OCI-LY3 (cell line): Measurements from ENCODE around the gene ESPN.
"Not testable (repeated sequence)": the region's sequence is repeated elsewhere in the genome, so short reads cannot be mapped to it uniquely, and the experiment has no call there.

Source experiments
- H2AFZ ChIP-seq: fragments of 200-600, 300-600 bp; shearing (Covaris generic); 2 replicates; pipeline ENCODE4 v1.6.0; 2014; ENCODE audit warnings: antibody characterized with exemption, low read depth, low read length
- H3K27ac ChIP-seq: fragments of 200-600, 300-600 bp; sonication (generic); 2 replicates; pipeline ENCODE4 v1.5.1; 2014; ENCODE audit warnings: mild to moderate bottlenecking, low read length, moderate library complexity, mixed read lengths
- H3K27me3 ChIP-seq: fragments of 200-600, 300-600 bp; sonication (generic); 2 replicates; pipeline ENCODE4 v1.6.1; 2014; ENCODE audit warnings: low read depth, low read length, mixed read lengths
- H3K36me3 ChIP-seq: fragments of 200-600, 300-600 bp; sonication (generic); replicated peaks from 2 replicates; pipeline ENCODE3; 2014; ENCODE audit warnings: low read depth, low read length, mixed read lengths
- H3K4me1 ChIP-seq: fragments of 300-600, 200-600 bp; sonication (generic); 2 replicates; pipeline ENCODE4 v1.6.1; 2014; ENCODE audit warnings: low read length, mixed read lengths
- H3K4me2 ChIP-seq: fragments of 200-600, 300-600 bp; sonication (generic); 2 replicates; pipeline ENCODE4 v1.6.1; 2014; ENCODE audit warnings: low read length, mixed read lengths
- H3K4me3 ChIP-seq: fragments of 300-600, 200-600 bp; sonication (generic); 2 replicates; pipeline ENCODE4 v1.5.1; 2014; ENCODE audit warnings: antibody characterized with exemption, mild to moderate bottlenecking, low read length, moderate library complexity
- H3K79me2 ChIP-seq: fragments of 300-600, 200-600 bp; shearing (Covaris generic); 2 replicates; pipeline ENCODE4 v1.6.1; 2014; ENCODE audit warnings: mild to moderate bottlenecking, low read length, mixed read lengths
- H3K9ac ChIP-seq: fragments of 300-600, 200-600 bp; shearing (Covaris generic); 2 replicates; pipeline ENCODE4 v1.6.0; 2014; ENCODE audit warnings: mild to moderate bottlenecking, low read length, moderate library complexity
- H3K9me3 ChIP-seq: fragments of 200-600, 300-600 bp; shearing (Covaris generic); 2 replicates; pipeline ENCODE4 v1.6.1; 2014; ENCODE audit warnings: low read length, mixed read lengths; ENCODE audit not compliant: insufficient read depth
- H4K20me1 ChIP-seq: fragments of 200-600, 300-600 bp; sonication (generic); 2 replicates; pipeline ENCODE4 v1.6.1; 2016; ENCODE audit warnings: low read length, mixed read lengths; ENCODE audit not compliant: insufficient read depth
- EZH2phosphoT487 ChIP-seq: fragments of 200-600 bp; shearing (Covaris generic); IDR thresholded peaks from 2 replicates; pipeline ENCODE4 v1.6.1; 2018; ENCODE audit warnings: antibody characterized with exemption, mixed run types, low read depth
- TF ChIP-seq, protein P1 (sequence below): fragments of 200-600, 300-600 bp; sonication (generic); IDR thresholded peaks from 2 replicates; pipeline ENCODE4 v1.5.1; 2014; ENCODE audit warnings: antibody characterized with exemption, low read length, low read depth

ESPN gene

DNA sequence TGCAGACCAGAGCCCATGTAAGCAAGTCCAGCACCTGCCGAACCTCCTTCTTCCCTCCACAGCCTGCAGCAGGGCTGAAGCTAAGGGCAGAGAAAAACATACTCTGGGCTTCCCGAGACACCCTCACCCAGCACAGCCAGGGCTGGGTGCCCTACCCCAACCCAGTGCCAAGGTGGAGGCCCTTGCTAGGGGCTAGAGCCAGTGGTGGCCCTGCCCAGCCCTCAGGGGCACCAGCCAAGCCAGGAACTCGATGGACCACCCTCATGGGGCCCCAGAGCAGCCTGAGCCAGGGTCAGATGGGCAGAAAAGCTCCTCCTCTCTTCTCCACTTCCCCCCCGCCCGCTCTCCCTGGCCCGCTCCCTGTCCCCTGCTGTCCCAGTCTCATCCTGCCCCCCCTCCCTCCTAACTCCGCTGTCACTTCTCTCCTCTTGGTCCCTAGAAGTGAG, 25.5 kb downstream of the ESPN start:
- Histone ChIP-seq H3K27ac (no peak overlapping the region), H3K79me2 (no peaks in the 10 kb centered on the region), H3K27me3 (0 out of 2 replicates have a peak, but pooled peaks cover 3% of the 10 kb centered on the region), H3K9me3 (no peaks in the 10 kb centered on the region), H4K20me1 (no peaks in the 10 kb centered on the region), H3K36me3 (no peaks in the 10 kb centered on the region), H3K4me2 (no peak overlapping the region), H2AFZ (no peak overlapping the region), H3K4me1 (no peaks in the 10 kb centered on the region), H3K4me3 (no peak overlapping the region), H3K9ac (no peak overlapping the region)
- TF ChIP-seq, protein P1, sequence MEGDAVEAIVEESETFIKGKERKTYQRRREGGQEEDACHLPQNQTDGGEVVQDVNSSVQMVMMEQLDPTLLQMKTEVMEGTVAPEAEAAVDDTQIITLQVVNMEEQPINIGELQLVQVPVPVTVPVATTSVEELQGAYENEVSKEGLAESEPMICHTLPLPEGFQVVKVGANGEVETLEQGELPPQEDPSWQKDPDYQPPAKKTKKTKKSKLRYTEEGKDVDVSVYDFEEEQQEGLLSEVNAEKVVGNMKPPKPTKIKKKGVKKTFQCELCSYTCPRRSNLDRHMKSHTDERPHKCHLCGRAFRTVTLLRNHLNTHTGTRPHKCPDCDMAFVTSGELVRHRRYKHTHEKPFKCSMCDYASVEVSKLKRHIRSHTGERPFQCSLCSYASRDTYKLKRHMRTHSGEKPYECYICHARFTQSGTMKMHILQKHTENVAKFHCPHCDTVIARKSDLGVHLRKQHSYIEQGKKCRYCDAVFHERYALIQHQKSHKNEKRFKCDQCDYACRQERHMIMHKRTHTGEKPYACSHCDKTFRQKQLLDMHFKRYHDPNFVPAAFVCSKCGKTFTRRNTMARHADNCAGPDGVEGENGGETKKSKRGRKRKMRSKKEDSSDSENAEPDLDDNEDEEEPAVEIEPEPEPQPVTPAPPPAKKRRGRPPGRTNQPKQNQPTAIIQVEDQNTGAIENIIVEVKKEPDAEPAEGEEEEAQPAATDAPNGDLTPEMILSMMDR, result no peak
- TF ChIP-seq EZH2phosphoT487, result no peak

DNA sequence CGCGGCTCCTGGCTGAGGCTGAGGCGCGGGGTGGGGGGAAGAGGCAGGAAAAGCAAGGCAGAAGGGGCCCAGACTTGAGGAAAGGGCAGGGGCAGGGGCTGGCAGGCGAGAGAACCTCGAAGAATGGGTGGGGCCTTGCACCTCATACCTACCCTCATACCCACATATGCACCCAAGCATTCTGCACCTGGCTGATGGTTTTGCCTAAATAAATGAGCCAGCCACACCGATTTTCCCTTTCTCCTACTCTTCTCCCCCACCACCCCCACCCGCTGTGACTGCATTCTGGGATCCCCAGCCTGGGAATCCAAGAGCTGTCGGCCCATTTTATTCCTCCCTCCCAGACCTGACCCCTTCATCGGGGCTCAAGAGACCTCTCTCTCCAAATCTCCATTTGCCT, 25.9 kb downstream of the ESPN start:
- H3K27ac ChIP-seq, H3K27me3 ChIP-seq, H3K79me2 ChIP-seq, H2AFZ ChIP-seq, H3K4me2 ChIP-seq, H4K20me1 ChIP-seq, H3K36me3 ChIP-seq, H3K9ac ChIP-seq, H3K4me3 ChIP-seq, H3K4me1 ChIP-seq, H3K9me3 ChIP-seq: not testable (repeated sequence)

DNA sequence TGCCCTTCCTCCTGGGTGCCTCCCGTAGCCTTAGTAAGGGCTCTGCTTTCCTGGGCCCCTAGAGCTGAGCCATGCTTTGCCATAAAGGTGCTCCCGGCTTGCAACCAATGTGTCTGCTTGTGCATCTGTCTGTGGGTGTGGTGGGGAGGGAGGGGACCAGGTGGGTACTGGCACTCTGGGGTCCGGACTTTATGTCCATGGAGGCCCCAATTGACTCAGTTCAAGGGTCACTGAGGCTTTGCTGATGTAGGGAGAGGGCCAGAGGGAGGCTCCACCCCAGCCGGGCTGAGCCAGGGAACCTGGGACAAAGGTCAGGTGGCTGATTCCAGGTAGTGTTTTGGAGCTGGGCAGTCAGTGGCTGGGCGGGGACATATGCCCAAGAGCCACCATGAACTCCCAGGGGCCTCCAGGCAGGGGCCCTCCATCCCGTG, 26.4 kb downstream of the ESPN start:
- 0 out of 2 replicates have a peak, but pooled peaks cover 3% of the 10 kb centered on the region for H3K27me3 ChIP-seq
- TF ChIP-seq EZH2phosphoT487, result no peak
- TF ChIP-seq, protein P1, result no peak

DNA sequence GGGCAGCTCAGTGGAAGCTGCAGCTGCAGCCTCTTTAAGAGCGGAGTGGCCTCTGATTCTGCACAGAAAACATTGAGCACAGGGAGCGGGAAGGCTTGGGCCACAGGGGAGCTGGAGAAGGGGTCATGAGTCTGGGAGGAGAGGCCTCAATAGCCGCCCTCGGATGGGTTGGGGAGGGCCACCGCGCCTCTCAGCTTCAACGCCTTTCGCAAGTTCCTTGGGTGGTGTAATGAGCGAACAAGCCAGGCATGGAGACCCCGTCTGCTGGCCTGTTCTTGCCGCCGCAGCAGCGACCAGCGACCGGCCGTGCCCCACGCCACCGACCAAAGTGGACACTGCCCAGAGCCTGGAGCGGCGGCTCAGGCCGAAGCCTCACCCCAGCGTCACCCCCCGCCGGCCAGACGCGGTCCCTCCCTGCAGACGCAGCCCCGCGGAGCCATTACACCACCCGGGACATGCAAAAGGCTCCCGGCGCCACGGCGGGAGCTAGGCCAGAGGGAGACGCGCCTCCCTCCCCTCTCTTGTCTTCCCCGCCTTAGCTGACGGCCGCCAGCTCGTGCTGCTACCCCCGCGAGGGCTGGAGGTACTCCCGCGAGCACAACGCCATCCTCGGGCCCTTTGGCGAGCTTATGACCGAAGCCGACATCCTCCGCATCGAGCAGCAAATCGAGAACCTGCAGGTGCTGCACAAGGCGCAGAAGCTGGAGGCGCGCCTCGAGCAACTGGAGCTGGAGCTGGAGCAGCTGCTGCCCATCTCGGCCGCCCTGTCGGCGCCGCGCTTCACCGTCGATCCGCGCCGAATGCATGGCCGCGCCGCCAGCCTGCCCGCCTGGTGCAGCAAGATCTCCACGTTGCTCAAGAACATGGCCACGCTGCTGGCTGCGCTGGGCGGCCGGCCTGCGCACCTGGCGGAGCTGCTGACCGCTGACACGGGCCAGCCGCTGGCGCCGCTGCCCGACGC, 29.6 kb downstream of the ESPN start:
- not testable (repeated sequence) for H3K36me3 ChIP-seq, H3K4me1 ChIP-seq, H3K4me3 ChIP-seq, H4K20me1 ChIP-seq, H3K27me3 ChIP-seq, H3K9ac ChIP-seq, H3K4me2 ChIP-seq, H3K27ac ChIP-seq, H3K79me2 ChIP-seq, H2AFZ ChIP-seq, H3K9me3 ChIP-seq

More for the DNA sequence above, 26.4 kb downstream of the ESPN start:
- no peaks in the 10 kb centered on the region for H3K79me2 ChIP-seq
- no peak overlapping the region for H3K4me2 ChIP-seq
- H3K9me3 ChIP-seq, result no peaks in the 10 kb centered on the region
- no peak overlapping the region for H3K27ac ChIP-seq
- no peak overlapping the region for H3K4me3 ChIP-seq
- H3K4me1 ChIP-seq, result no peaks in the 10 kb centered on the region
- H3K9ac ChIP-seq, result no peak overlapping the region
- H4K20me1 ChIP-seq, result no peaks in the 10 kb centered on the region
- H3K36me3 ChIP-seq, result no peaks in the 10 kb centered on the region
- H2AFZ ChIP-seq, result no peak overlapping the region
